GM19099 (cell line): ENCODE data around the gene VDR.

Experiments
- POLR2A ChIP-seq: IDR thresholded peaks from 3 replicates; pipeline ENCODE4 v1.6.1; 2011; ENCODE audit warnings: low read depth; ENCODE audit not compliant: insufficient read length; ENCODE audit errors: extremely low read depth

VDR gene

DNA sequence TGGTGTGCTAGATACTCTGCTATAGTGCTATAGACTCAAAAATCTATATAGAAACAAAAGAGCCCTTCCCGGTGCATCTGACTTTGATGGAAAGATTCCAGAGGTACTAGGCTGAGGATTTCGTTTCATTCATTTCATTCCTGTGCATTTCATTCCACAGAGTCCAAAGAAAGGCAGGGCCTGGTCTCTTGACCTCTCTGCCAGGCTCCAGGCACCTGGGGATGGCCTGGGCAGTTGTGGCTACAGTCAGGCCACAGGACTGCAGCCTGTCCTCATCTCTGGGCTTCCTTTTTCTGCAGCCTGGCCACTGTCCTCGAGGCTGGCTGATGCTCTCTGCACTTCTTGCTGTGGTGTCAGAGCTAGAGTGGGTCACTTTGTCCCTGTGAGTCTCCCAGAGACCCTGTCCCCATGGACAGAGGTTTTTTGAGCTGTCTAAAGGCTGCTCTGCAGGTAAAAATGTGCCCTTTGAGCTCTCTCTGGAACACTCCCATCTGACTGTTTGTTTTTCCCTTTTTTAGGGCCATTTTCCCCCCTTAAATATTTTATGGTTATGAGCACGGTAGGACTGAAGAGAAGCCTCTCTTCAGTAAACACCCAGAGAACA lies 3.2 kb upstream of the VDR start:
- no peak for TF ChIP-seq POLR2A

DNA sequence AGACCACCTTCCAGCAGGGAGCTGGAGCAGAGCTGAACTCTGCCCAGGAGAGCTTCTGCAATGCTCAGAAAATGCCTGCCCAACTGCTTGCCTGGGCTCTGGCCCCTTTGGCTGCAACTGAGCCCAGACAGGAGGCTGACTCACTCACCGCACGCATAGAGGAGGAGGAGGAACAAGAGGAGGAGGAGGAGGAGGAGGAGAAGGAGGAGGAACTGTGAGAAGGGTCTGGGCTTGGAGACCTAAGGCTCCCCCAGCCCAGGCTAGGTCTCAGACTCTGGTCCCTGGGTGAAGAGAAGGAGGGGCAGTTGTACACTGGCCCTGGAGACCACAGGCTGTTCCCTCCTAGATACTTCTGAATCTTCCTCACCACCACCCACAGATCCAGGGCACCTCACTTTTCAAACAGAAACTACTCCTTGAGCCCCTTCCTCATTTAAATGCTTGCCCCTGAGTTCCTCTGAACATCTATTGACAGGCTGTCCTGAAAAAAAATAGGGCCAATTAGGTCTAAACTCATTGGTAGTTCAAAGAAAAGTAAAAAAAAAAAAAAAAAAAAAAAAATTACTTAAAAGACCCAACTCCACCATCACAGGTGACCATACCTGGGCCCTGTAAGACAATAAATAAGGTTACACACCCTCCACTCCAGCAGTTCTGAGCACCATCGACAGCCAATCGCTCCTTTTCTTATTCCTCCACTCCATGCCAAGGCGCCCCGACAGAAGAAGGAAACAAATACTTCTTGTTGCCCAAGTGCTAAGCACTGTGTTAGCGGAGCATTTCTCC lies 674 bp downstream of the VDR start:
- no peak for TF ChIP-seq POLR2A

DNA sequence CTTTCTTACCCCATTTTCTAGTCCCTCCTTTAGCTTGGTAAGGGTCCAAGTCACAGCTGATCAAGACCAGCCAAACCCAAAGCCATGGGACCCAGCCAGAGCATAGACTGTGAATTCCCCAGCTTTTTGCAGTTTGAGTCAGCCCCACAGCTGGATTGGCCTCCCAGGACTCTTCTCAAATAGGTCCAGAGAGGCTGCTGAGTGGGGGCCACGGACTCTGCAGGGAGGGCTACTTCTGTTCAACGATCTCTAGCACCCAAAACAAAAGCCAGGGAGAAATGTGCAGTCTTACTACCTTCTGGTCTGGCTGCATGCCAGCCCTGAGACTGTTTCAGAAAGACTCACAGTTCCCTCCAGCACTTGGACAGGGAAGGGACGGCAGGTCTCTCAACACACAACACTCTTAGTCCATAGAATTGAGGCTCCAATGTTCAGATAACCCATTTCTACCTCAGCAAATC lies 1.6 kb downstream of the VDR start:
- no peak for TF ChIP-seq POLR2A

DNA sequence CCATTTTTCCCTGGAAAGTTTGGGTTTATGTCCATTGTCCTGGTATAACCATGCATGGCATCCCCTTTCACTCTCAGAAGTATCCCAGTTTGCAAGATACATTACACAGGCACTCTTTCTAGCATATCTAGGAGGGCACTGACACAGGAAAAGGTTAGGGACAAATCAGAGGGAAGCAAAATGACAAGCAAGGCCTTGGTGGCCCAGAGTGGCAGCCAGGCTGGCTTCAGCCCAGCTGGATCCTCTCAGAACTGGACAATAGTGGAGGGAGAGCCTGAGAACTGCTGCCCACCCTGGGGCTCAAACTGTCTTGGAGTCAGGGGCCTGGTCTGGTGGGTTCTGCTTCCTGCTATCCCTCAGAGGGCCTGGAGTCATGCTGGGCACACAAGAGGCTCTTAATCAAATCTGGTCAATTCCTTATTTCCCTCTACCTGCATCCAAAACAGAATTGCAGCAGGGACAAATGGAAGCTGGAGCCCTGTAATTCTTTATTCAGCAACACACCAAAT lies 2.6 kb downstream of the VDR start:
- no peak for TF ChIP-seq POLR2A

DNA sequence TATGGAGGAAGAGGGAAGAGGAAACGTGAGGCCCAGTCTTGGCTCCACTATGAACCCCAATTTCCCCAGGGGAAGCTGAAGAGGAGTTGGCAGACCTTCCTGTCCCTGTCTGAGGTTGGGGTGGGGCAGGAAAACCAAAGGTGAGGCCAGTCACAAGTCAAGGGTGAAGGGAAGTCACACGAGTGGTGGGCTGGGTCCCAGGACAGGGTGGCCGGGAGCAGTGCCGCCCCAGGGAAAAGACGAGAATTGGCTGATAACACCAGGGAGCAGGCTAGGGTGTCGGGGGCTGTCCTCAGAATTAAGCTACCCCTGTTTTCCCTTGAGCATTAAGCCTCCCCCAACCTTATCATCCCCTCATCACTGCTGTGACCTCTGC lies 3.1 kb downstream of the VDR start:
- no peak for TF ChIP-seq POLR2A

DNA sequence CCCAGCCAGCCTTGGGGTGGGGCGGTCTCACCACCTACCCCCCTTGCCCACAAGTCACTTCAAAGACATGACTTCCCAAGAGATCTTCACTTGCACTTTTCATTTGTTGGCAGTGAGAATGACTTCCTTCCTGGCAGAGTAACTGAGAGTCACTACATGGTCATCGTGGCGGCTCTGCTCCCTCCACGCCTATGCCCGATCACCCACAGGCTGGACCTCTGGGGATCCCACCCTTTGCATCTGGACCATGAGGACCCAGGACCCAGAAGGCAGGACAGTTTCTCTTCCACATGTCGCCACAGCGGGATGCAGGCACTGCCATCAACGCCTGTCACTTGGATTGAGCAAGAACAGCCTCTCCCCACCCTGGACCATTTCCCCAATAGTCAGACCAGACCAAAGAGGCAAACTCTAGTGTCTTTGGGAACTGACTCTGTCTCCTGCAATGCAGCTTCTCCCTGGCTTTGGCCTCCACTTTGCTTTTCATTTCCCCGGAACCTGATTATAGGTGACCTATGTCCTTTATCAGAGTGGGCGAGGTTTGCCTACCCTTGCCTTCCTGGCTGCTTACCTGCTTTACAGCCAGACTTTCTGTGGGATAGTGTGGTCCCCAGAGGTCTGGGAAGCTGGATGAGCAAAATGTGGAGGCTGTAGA lies 3.6 kb downstream of the VDR start:
- TF ChIP-seq POLR2A: no peak

DNA sequence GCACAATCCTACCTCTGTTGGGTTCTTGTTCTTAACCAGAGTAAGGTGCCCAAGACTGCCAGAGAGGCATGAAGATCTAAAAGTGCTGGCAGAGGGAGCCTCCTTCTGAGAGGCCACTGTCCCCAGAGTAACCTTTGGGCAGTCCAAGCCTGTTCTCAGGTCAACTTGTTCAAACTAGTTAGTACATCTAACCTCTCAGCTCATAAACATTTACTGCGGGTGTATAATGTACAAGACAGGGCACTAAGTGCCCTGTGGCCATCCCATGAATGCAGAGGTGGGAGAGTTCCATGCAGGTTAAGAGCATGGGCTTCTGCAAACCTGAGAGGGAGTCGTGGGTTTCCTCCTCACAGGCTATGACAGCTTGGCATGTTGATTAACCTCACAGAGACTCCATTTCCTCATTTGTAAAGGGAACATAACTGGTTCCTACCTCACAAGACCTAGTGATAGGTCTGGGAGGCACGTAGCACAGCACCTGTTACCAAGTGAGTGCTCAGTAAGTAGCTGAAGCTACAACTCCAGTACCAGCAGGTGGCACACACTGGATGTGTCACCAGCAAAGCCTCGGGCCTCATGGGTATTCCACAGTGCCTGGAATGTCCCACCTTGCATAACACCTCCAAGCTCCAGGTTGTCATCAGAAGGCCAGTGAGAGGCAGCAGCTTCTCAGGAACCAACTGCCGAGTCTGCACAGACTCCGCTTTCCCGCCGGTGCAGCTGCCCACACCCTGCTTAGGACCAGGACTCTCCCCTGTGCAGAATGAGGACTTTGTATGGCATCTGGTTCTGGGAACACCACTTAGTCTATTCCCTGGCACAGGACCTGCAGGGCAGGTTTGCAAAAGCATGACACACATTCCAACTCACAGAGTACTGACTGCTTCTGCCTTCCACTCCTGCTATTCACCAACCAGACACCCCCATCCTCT lies 4.4 kb downstream of the VDR start:
- no peak for TF ChIP-seq POLR2A

DNA sequence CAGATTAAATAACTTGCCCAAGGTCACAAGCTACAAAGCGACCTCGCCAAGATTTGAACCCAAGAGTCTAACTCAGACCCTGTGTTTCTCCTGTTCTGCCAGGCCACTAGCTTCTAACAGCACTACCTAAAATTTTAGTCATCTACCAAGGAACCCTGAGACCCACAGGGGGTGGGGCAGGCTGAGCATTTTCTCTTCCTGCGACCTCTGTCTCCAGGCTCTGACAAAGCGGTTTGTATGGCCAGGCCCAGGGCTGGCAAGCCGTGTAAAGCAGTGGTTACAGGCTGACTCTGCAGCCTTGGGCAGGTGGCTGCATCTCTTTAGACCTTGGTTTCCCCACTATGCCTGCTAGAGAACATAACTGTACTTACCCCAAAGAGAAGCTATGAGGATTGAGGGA lies 5.3 kb downstream of the VDR start:
- no peak for TF ChIP-seq POLR2A

DNA sequence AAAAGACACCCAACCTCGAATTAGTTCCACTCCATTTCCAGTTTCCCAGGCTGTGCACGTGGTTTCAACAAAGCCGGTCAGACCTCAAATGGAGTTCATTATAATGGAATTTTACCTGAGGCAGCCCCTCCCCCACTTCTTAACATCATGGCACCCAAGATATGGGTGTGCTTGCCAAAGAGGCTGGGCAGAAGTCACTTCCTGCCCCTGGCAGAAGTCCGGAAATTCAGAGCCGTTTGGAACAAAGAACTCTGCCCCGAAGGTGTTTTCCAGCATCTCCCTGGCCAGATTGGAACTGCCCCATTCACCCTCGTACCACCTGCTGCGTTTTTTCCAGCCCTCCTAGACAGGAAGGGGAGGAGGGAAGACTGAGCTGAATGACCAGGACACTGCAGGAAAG lies 8.2 kb downstream of the VDR start:
- TF ChIP-seq POLR2A: no peak

DNA sequence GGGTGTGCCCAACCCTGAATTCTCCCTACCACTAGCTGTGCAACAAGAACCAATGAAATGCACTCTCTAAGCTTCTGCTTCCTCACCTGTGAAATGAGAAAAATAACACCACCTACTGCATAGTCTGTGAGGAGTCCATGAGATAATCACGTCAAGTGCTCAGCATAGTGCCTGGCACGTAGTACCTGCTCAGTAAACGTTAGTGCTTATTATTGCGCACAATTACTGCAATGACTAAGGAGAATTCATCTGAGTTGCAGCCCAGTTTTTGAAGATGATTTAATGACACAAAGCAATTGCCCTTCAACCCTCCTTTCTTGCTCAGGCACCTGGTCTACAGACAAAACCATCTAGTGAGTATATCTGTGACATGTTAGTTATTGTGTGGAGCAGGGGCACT lies 8.8 kb downstream of the VDR start:
- no peak for TF ChIP-seq POLR2A

DNA sequence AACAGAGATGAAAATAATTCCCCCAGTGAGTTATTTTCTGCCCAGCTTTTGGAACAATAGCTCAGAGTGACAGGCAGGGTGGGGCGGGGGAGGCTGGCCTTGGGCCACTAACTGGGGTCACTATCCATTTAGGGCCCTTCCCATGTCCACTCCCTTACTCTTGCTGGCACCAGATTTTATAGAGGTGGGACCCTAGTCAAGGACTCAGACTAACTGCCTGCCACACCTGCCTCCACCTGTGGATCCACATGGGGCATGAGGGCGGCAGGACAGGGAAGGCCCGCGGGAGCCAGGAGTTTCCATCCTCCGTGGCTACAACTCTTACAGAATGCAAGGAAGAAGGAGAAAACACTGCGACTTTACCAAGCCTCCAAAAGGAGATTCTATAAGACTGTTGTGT lies 10.1 kb downstream of the VDR start:
- TF ChIP-seq POLR2A: no peak

DNA sequence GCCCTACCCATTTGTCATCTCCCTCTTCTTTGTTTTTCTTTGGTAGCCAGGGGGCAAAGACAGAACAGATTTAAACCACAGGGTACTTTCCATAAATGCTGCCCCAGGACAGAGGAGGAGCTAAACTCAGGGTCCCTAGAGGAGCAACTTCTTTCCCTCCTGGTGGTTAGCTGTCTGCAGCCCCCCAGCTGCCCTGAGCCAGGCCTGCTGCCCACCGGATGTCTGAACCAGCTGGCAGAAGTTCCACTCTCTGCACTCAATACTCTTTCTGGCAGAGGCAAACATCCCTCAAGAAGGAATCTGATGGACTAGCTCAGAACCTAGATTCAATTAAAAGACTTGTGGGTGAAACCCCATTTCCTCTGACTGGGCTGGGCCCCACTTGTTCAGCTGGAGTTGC lies 10.7 kb downstream of the VDR start:
- no peak for TF ChIP-seq POLR2A

DNA sequence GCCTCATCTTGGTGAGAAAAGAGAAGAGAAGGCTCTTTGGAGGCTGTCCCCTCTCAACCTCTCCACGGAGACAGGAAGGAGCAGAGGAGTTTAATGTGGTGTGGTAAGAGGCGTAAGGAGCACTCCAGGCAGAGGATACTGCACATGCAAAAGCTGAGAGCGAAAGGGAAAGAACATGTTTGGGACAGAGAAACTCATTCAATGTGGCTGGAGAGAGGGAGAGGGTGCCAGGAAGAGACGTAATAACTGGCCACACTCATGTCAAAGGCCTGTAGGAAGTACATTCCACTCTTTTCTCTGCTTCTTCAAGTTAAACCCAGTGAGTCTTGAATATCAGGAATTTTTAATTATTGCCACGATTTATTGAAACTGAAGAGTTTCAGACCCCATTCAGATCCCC lies 12.0 kb downstream of the VDR start:
- TF ChIP-seq POLR2A: no peak

DNA sequence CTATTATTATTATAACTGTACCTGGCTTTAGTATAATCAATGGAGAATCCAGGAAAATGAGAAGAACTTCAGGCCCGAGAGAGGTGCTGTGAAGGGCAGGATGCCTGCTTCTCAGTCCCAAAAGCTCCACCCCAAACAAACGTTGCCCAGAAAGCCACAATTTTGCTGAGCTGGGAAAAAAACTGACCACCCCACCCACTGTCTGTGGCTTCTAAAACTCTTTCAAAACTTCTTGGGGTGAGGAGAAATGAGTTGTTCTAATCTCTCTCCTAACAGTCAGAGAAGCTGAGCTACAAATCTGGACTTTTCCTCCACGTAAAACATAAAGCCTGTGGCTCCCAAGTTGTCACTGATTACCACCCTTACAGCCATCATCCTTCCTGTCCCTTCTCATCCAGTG lies 13.4 kb downstream of the VDR start:
- TF ChIP-seq POLR2A: no peak

DNA sequence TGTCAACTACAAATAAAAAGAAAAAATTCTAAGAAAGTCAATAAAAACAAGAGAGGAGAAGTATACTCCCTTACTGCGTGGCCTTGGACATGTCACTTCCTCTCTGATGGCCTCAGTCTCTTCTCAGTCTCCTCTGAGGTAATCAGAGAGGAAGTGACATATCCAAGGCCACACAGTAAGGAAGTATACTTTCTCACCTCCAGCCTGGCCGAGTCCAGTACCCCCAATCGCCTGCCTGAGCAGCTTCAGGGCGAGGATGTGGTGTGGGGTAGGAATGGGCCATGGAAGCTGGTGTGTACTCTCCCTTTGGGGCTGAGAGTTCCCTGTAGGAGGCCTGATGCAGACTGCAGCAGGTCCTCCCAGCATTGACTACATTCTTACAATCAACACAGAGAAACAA lies 15.8 kb downstream of the VDR start:
- TF ChIP-seq POLR2A: no peak
